Muscle of leg (tissue), 11 donors: ENCODE data around the gene SLC35F6. TPM values are rescaled to one million over a fixed set of nuclear protein-coding genes. Genes with fewer than 3 reads are reported as not detected.
A peak's percentile ranks its signal among the peaks of the same experiment; 100 is the strongest.
"Not testable (repeated sequence)": the region's sequence is repeated elsewhere in the genome, so short reads cannot be mapped to it uniquely, and the experiment has no call there.

ENCODE experiments used
- DNase-seq: peaks from one replicate; pipeline ENCODE4 v3.0.0; 2013
- H3K27ac ChIP-seq: one replicate; pipeline ENCODE4 v1.5.1; 2013; ENCODE audit warnings: mild to moderate bottlenecking, low read length, control low read depth
- H3K27me3 ChIP-seq: one replicate; pipeline ENCODE4 v1.6.1; 2013; ENCODE audit warnings: low read length; ENCODE audit not compliant: control insufficient read depth, insufficient read depth
- H3K36me3 ChIP-seq: one replicate; pipeline ENCODE4 v1.6.1; 2013; ENCODE audit warnings: low read length; ENCODE audit not compliant: control insufficient read depth, insufficient read depth
- H3K4me1 ChIP-seq: one replicate; pipeline ENCODE4 v1.6.1; 2013; ENCODE audit warnings: low read length; ENCODE audit not compliant: control insufficient read depth, insufficient read depth
- H3K4me3 ChIP-seq: one replicate; pipeline ENCODE4 v1.5.1; 2013; ENCODE audit warnings: low read length, control low read depth
- H3K9me3 ChIP-seq: replicated peaks from 2 replicates; pipeline ENCODE4 v1.6.1; 2013; ENCODE audit warnings: low read depth, low read length; ENCODE audit not compliant: control insufficient read depth
- WGBS: methylation state at CpG from one replicate; pipeline ENCODE4 v1.1.5; 2013; ENCODE audit warnings: missing lambda C conversion rate; ENCODE audit not compliant: insufficient coverage; 5-methylcytosine and 5-hydroxymethylcytosine counted together
- polyA plus RNA-seq, 8 donors: library from polyadenylated mRNA; unstranded; fragments of 120-200 nt; gene quantifications; one replicate each; pipeline versions ENCODE4 v1.2.1 to v1.2.3, GENCODE V29; 2013; ENCODE audit warnings: inconsistent platforms in 1 of 8, low replicate concordance in 1 of 8; ENCODE audit not compliant: insufficient read length in 8 of 8, insufficient read depth in 1 of 8
- total RNA-seq: library from RNA; stranded (reverse); fragments of 120-200 nt; gene quantifications from one replicate; pipeline ENCODE4 v1.2.4, GENCODE V29; 2013

The SLC35F6 gene
- total and polyA plus RNA-seq, 9 donors: 7.3 to 11.8 (median 8.9) TPM

DNA sequence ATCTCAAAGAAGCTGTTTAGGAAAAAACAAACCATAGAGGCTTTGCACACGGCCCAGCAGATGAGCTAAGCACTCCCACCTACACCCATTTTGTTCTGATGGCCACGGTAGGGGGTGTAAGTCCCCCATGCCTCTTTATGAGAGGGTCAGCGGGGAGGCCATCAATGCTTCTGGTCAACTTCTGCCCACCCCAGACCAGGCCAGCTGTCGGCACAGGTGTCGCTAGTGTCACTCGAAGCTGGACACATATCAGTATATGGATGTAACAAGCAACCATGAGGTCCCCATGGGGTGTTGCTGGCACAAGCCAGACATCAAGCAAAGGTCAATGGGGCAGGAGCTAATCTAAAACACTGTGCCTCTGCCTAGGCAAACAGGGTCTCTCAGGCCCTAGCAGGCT, 23.7 kb upstream of the SLC35F6 start:
- H3K36me3 ChIP-seq: no peaks in the 10 kb centered on the region
- no peak overlapping the region for H3K27ac ChIP-seq
- no peak overlapping the region for H3K4me3 ChIP-seq
- H3K9me3 ChIP-seq: no peaks in the 10 kb centered on the region
- H3K4me1 ChIP-seq: peaks cover 29% of the 10 kb centered on the region
- DNase-seq: no peak
- peaks cover 7% of the 10 kb centered on the region for H3K27me3 ChIP-seq
- WGBS: 77% methylated on average over 4 of the region's 6 CpGs

DNA sequence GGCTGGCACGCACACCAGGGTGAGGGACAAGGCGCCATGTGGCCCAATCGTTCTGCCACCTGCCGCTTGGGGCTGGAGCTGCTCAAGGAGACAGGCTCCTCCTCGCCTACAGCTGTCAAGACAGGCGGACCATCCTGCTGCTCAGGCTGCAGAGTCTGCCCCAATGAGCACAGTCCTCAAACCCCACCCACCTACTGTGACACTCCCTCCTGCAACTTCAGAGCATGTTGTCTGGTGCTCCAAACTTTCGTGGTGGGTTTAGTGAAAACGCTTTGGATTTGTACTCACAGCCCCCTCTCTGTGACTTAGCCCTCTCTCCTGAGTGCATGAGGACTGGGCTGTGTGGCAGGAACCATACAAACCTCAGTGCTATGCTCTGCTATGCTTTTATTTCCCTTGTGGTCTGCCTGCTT, 23.2 kb upstream of the SLC35F6 start:
- H3K4me3 ChIP-seq: no peak overlapping the region
- WGBS: 25% methylated on average over 7 of the region's 8 CpGs
- peak; percentile 64 for DNase-seq

DNA sequence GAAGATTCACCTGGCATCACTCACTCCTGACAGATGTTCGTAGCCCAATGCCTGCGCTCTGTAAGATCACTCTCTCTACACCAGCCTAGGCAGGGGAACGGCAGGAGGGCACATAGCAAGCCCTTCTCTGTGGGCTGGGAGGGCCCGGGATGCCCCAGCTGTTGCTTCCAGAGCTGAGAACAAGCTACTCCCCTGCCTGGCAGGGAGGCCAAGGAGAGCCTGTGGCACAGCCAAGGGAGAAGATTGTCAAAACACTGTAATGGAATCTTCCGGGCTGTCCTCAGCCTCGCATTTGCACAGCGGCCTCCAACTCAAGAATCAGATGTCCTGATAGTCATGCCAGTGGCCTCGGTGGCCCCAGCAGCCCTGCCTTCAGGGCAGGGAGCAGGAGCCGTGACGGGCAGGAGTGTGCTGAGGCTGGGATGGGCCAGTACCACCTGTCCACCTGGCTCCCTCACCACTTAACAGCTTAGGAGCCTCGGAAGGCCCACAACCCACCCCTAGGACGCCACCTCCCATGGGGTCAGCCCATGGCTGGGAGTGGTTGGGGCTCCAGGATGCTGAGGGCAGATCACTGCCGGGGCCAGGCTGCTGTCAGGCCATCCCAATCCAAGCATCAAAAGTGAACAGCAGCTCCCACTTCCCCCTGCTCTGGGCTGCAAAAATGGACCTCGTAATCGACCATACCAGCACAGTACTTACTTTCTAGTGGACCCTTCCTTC, 21.9 kb upstream of the SLC35F6 start:
- DNase-seq: peak; percentile 40
- peaks cover 5% of the 10 kb centered on the region for H3K27me3 ChIP-seq
- H3K27ac ChIP-seq: no peak overlapping the region
- WGBS: 88% methylated on average over 13 of the region's 15 CpGs
- peaks cover 26% of the 10 kb centered on the region for H3K4me1 ChIP-seq
- H3K9me3 ChIP-seq: no peaks in the 10 kb centered on the region
- H3K36me3 ChIP-seq: no peaks in the 10 kb centered on the region
- no peak overlapping the region for H3K4me3 ChIP-seq

More for the DNA sequence above, 23.2 kb upstream of the SLC35F6 start:
- Histone ChIP-seq H3K36me3 (no peaks in the 10 kb centered on the region), H3K9me3 (no peaks in the 10 kb centered on the region), H3K4me1 (peaks cover 29% of the 10 kb centered on the region), H3K27me3 (peaks cover 7% of the 10 kb centered on the region), H3K27ac (no peak overlapping the region)

DNA sequence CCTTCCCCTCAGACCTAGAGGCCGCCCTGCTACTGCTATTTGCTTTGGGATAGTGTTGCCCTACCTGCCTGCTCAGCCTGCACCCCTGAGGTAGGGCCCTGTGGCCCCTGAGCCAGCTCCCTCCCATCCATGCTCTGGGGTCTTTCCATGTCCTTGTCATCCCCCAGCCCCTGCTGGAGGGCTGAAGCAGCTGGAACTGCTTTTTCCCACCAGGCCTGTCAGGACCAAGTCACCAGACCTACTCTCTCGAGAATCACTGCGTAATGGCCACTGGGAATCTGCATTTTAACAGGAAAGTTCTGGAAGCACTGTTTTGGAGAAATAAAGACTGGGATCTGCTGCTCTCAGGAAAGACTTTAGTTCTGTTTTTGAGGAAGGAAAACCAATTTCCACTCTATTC, 20.2 kb upstream of the SLC35F6 start:
- no peak overlapping the region for H3K27ac ChIP-seq
- no peaks in the 10 kb centered on the region for H3K9me3 ChIP-seq
- H3K36me3 ChIP-seq: no peaks in the 10 kb centered on the region
- WGBS: 60% methylated on average over 1 of the region's 3 CpGs
- peaks cover 26% of the 10 kb centered on the region for H3K4me1 ChIP-seq
- no peak overlapping the region for H3K4me3 ChIP-seq
- no peak for DNase-seq
- H3K27me3 ChIP-seq: peaks cover 3% of the 10 kb centered on the region

DNA sequence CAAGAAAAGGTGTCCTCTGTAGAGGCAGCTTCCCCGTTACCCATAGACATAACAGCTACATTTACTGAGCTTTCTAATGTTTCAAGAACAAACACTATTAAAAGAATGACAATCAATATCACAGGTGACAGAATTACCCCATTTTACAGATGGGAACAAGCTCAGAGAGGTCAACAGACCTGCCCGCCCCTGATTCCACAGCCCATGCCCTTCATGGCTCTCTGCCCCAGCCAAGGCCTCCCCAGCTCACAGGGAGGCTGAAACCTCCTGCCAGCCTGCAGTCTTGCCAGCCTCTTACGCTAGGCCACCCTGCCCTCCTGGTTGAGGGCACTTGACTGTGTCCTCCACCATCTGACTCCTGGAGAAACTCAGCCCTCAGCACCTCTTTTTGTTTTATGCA, 19.1 kb upstream of the SLC35F6 start:
- no peak overlapping the region for H3K27ac ChIP-seq
- no peak for DNase-seq
- H3K4me3 ChIP-seq: no peak overlapping the region
- H3K9me3 ChIP-seq: no peaks in the 10 kb centered on the region
- 97% methylated on average over 3 of the region's 3 CpGs for WGBS
- no peaks in the 10 kb centered on the region for H3K36me3 ChIP-seq
- H3K4me1 ChIP-seq: peaks cover 26% of the 10 kb centered on the region
- H3K27me3 ChIP-seq: peaks cover 3% of the 10 kb centered on the region

DNA sequence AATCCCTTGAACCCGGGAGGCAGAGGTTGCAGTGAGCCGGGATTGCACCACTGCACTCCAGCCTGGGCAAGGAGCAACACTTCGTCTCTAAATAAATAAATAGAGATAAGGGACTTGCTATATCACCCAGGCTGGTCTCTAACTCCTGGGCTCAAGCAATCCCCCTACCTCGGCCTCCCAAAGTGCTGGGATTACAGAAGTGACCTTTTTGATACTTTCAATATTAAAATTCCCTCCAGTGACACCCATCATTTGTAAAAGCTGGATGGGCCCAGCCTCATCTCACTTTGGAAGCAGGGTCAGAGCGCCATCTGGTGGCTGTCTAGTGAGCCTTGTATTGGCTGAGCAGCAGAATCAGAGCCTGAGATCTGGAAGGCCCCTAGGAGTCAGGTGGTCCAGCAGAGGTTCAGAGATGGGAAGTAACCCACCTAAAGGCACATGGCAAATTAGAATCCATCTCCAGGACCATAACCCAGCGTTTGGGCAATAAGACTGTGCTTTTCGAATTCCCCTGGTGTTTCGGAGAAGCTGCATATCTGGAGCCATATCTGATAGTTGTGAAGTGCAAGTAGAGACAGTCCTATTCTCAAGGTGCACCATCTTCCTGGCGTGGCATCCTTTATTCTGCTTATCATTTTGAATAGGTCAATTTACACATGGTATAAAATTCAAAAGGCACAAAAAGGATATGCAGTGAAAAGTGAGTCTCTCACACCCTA, 18.3 kb upstream of the SLC35F6 start:
- no peaks in the 10 kb centered on the region for H3K36me3 ChIP-seq
- no peak overlapping the region for H3K4me3 ChIP-seq
- peaks cover 19% of the 10 kb centered on the region for H3K4me1 ChIP-seq
- peaks cover 3% of the 10 kb centered on the region for H3K27me3 ChIP-seq
- WGBS: 20% methylated on average over 3 of the region's 9 CpGs
- peak; percentile 84 for DNase-seq
- H3K27ac ChIP-seq: no peak overlapping the region
- H3K9me3 ChIP-seq: no peaks in the 10 kb centered on the region

DNA sequence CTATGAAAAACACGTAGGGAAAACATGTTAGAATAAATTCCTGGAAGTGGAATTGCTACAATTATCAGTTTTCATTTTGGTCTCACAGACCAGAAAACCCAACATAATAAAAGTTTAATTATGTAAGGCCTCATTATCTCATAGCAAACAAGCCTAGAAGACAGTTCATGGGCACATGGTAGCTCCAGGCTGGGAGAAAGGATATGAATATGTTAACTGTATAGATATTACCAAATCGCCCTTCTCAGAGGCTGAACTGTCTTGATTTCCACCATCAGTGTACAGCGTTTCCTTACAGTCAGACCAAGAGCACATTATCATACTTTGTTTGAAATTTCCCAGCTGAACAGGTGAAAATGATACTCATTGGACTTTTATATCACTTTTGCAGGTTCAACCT, 17.1 kb upstream of the SLC35F6 start:
- H3K27ac ChIP-seq: no peak overlapping the region
- no CpG with 5 or more reads among the region's 3 CpGs for WGBS

DNA sequence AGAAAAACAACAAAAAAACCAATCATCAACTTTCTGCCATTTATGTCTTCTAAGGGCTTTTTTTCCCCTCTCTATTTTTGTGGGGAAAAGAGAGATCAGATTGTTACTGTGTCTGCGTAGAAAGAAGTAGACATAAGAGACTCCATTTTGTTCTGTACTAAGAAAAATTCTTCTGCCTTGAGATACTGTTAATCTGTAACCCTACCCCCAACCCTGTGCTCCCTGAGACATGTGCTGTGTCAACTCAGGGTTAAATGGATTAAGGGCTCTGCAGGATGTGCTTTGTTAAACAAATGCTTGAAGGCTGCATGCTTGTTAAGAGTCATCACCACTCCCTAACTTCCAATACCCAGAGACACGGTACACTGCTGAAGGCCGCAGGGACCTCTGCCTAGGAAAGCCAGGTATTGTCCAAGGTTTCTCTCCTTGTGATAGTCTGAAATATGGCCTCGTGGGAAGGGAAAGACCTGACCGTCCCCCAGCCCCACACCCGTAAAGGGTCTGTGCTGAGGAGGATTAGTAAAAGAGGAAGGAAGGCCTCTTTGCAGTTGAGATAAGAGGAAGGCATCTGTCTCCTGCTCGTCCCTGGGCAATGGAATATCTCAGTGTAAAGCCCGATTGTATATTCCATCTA, 14.2 kb upstream of the SLC35F6 start:
- H3K4me3 ChIP-seq, H3K9me3 ChIP-seq, H3K27me3 ChIP-seq, DNase-seq, H3K27ac ChIP-seq, H3K36me3 ChIP-seq, H3K4me1 ChIP-seq: not testable (repeated sequence)
- no CpG with 5 or more reads among the region's 8 CpGs for WGBS

More for the DNA sequence above, 17.1 kb upstream of the SLC35F6 start:
- DNase-seq: no peak
- no peaks in the 10 kb centered on the region for H3K36me3 ChIP-seq
- no peak overlapping the region for H3K4me3 ChIP-seq
- peaks cover 7% of the 10 kb centered on the region for H3K4me1 ChIP-seq
- H3K27me3 ChIP-seq: peaks cover 3% of the 10 kb centered on the region
- H3K9me3 ChIP-seq: no peaks in the 10 kb centered on the region

DNA sequence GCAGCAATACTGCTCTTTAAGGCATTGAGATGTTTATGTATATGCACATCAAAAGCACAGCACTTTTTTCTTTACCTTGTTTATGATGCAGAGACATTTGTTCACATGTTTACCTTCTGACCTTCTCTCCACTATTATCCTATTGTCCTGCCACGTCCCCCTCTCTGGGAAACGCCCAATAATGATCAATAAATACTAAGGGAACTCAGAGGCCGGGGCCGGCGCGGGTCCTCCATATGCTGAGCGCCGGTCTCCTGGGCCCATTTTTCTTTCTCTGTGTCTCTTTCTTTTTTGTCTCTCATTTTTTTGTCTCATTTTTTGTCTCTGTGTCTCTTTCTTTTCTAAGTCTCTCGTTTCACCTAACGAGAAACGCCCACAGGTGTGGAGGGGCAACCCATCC, 13.6 kb upstream of the SLC35F6 start:
- H3K27ac ChIP-seq, H3K36me3 ChIP-seq, DNase-seq, H3K4me3 ChIP-seq, H3K27me3 ChIP-seq, H3K4me1 ChIP-seq, H3K9me3 ChIP-seq: not testable (repeated sequence)
- 60% methylated on average over 10 of the region's 11 CpGs for WGBS

DNA sequence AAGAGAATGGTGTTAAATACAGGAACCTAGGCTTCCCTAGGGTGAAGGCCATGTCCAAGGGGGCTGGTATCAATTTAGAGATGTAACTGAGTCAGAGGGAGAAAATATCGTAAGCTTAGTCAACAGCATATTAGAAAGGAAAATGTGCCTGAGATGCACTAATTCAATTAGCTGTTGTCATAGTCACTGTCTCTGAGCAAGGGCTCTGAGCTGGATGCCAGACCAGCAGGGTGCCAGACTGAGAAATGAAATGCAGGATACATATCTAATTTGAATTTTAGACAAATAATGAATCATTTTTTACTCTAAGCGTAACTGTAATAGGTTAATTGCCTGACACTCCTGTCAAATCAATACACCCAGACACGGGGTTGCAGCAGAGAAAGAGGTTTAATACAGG, 11.4 kb upstream of the SLC35F6 start:
- Histone ChIP-seq H3K27ac (no peak overlapping the region), H3K27me3 (peaks cover 3% of the 10 kb centered on the region), H3K4me1 (no peaks in the 10 kb centered on the region), H3K4me3 (no peak overlapping the region), H3K36me3 (no peaks in the 10 kb centered on the region), H3K9me3 (no peaks in the 10 kb centered on the region)
- no peak for DNase-seq
- no CpG with 5 or more reads among the region's 3 CpGs for WGBS
